Keratinocyte (primary cell): ENCODE results near the gene GSTM1. TPM values are rescaled to one million over a fixed set of nuclear protein-coding genes. Genes with fewer than 3 reads are reported as not detected.

Source experiments
- DNase-seq: peaks from one replicate; pipeline ENCODE4 v3.0.0-alpha.2; 2011; ENCODE audit warnings: low read depth, missing footprints, low spot score
- FAIRE-seq: peaks from 2 replicates; lab custom pipeline; 2011; peaks lifted over from hg19 to GRCh38; lab: Jason Lieb, UNC
- H2AFZ ChIP-seq: 2 replicates; pipeline ENCODE4 v1.6.0; 2012; ENCODE audit warnings: low read length, control low read depth, inconsistent platforms; ENCODE audit not compliant: control insufficient read depth
- H3K27ac ChIP-seq: 2 replicates; pipeline ENCODE4 v1.5.1; 2011; ENCODE audit warnings: low read length; ENCODE audit not compliant: control insufficient read depth, insufficient read depth
- H3K27me3 ChIP-seq: 3 replicates; pipeline ENCODE4 v1.6.0; 2011; ENCODE audit warnings: low read length; ENCODE audit not compliant: control insufficient read depth, insufficient read depth; ENCODE audit errors: extremely low read depth
- H3K36me3 ChIP-seq, 2 experiments: 2 replicates in 1 of 2; 3 replicates in 1 of 2; pipeline ENCODE4 v1.5.1; 2011; ENCODE audit warnings: low read length in 2 of 2, mild to moderate bottlenecking in 1 of 2; ENCODE audit not compliant: control insufficient read depth in 2 of 2, insufficient read depth in 2 of 2; ENCODE audit errors: extremely low read depth in 1 of 2
- H3K4me1 ChIP-seq: 3 replicates; pipeline ENCODE4 v1.5.1; 2011; ENCODE audit warnings: low read length; ENCODE audit not compliant: control insufficient read depth, insufficient read depth; ENCODE audit errors: extremely low read depth
- H3K4me2 ChIP-seq: 3 replicates; pipeline ENCODE4 v1.6.0; 2011; ENCODE audit warnings: low read depth, low read length; ENCODE audit not compliant: control insufficient read depth, insufficient read depth; ENCODE audit errors: extremely low read depth
- H3K4me3 ChIP-seq, 3 experiments: fragments of 200-600 bp in 1 of 3; sonication (generic) in 1 of 3; 2 replicates in 2 of 3; 3 replicates in 1 of 3; pipeline ENCODE4 v1.5.1; 2011 to 2016; ENCODE audit warnings: low read length in 3 of 3, mild to moderate bottlenecking in 3 of 3, control low read depth in 2 of 3, inconsistent platforms in 1 of 3, low read depth in 1 of 3, mixed read lengths in 1 of 3, mixed run types in 1 of 3, moderate library complexity in 1 of 3; ENCODE audit not compliant: control insufficient read depth in 2 of 3, insufficient read depth in 2 of 3; ENCODE audit errors: extremely low read depth in 1 of 3
- H3K79me2 ChIP-seq: 2 replicates; pipeline ENCODE4 v1.6.0; 2012; ENCODE audit warnings: low read length; ENCODE audit not compliant: control insufficient read depth, insufficient read depth
- H3K9ac ChIP-seq: 3 replicates; pipeline ENCODE4 v1.6.0; 2011; ENCODE audit warnings: low read length; ENCODE audit not compliant: control insufficient read depth, insufficient read depth; ENCODE audit errors: extremely low read depth
- H3K9me1 ChIP-seq: 3 replicates; pipeline ENCODE4 v1.6.0; 2011; ENCODE audit warnings: low read length; ENCODE audit not compliant: control insufficient read depth, insufficient read depth; ENCODE audit errors: extremely low read depth
- H3K9me3 ChIP-seq: 2 replicates; pipeline ENCODE4 v1.5.1; 2012; ENCODE audit warnings: low read depth, low read length; ENCODE audit not compliant: control insufficient read depth
- H4K20me1 ChIP-seq: 3 replicates; pipeline ENCODE4 v1.6.0; 2011; ENCODE audit warnings: low read length; ENCODE audit not compliant: control insufficient read depth, insufficient read depth; ENCODE audit errors: extremely low read depth
- CTCF ChIP-seq, 3 experiments: IDR thresholded peaks in 1 of 3; conservative IDR thresholded peaks in 1 of 3; optimal IDR thresholded peaks in 1 of 3; 2 replicates in 2 of 3; 3 replicates in 1 of 3; pipeline versions ENCODE3 to v1.5.1; 2011; ENCODE audit warnings: low read length in 3 of 3, mild to moderate bottlenecking in 3 of 3, moderate library complexity in 2 of 3, control low read depth in 1 of 3, inconsistent platforms in 1 of 3; ENCODE audit not compliant: insufficient read depth in 2 of 3; ENCODE audit errors: extremely low read depth in 1 of 3
- EZH2 ChIP-seq: IDR thresholded peaks from one replicate; pipeline ENCODE4 v1.6.1; 2012; ENCODE audit warnings: inconsistent platforms, mild to moderate bottlenecking, low read length, moderate library complexity
- dilution Hi-C: fragments of 300-500 bp; cut with MboI; formaldehyde crosslinking; loops from one replicate; pipeline ENCODE4 v1.7.0; 2020; ENCODE audit warnings: low sequenced_read_pairs; ENCODE audit not compliant: extremely low pct_ligation_motif_present
- polyA plus RNA-seq, 5 experiments: library from polyadenylated mRNA; depleted of rRNA in 3 of 5; stranded (reverse) in 3 of 5; stranded (forward) in 1 of 5; unstranded in 1 of 5; fragments of >200 nt; gene quantifications; 1 replicate in 1 of 5; 2 replicates in 3 of 5; 3 replicates in 1 of 5; pipeline versions ENCODE4 v1.2.1 to v1.2.3, GENCODE V29; 2011 to 2012; ENCODE audit warnings: missing spikeins in 2 of 5, low read depth in 1 of 5, low replicate concordance in 1 of 5

GSTM1 gene
- polyA plus RNA-seq, 1 donor (not counting 4 experiments of a cell fraction or from before 2014, with no cell fraction given): 13.5 TPM

- H4K20me1 ChIP-seq: no peaks in the 10 kb centered on the region
- peak within 1 kb of the TSS; percentile 28 for H3K9ac ChIP-seq
- no peak within 1 kb of the TSS for H3K27ac ChIP-seq
- no peak for FAIRE-seq
- H3K27me3 ChIP-seq: no peaks in the 10 kb centered on the region
- H3K4me1 ChIP-seq: no peaks in the 10 kb centered on the region
- H3K4me2 ChIP-seq: peak within 1 kb of the TSS; percentile 70
- H3K9me3 ChIP-seq: no peaks in the 10 kb centered on the region
- TF ChIP-seq EZH2 (no peak), CTCF (optimal IDR thresholded peaks at IDR 0.05 in 1 of 3, IDR thresholded peaks at IDR 0.05 in 1 of 3, conservative IDR thresholded peaks at IDR 0.05 in 1 of 3; ENCODE audit: extremely low read depth in 1 of 3, insufficient read depth in 2 of 3, low read length in 3 of 3) (no peak)
- peak within 1 kb of the TSS; percentile 35 for H2AFZ ChIP-seq
- no peaks in the 10 kb centered on the region for H3K79me2 ChIP-seq
- H3K4me3 ChIP-seq: peak within 1 kb of the TSS in 2 of 3 experiments; percentile 42 to 49
- dilution Hi-C loops: no loop called here
- H3K9me1 ChIP-seq: no peaks in the 10 kb centered on the region
- H3K36me3 ChIP-seq: no peaks in the 10 kb centered on the region
- no peak for DNase-seq
Measured at GRCh38 chr1:109667452-109668122, 20.0 kb upstream of the GSTM1 start, which contains the start of gene GSTM2. TSS of gene GSTM2 (plus strand) at chr1:109668057. CDS start at chr1:109668116, 59 bp downstream.

GRCh38 chr1:109668123-109668775 is 19.4 kb upstream of the GSTM1 start:
- H3K4me2 ChIP-seq: peak overlapping the region; percentile 41

More at GRCh38 chr1:109668123-109668775, 19.4 kb upstream of the GSTM1 start:
- no peak for DNase-seq
- Histone ChIP-seq H3K36me3 (no peaks in the 10 kb centered on the region), H3K9ac (no peak overlapping the region), H3K9me1 (no peaks in the 10 kb centered on the region), H3K4me1 (no peaks in the 10 kb centered on the region), H3K27ac (no peak overlapping the region), H2AFZ (peak overlapping the region; percentile 35), H3K79me2 (no peaks in the 10 kb centered on the region), H3K4me3 (peak overlapping the region in 1 of 3 experiments; percentile 42), H3K27me3 (no peaks in the 10 kb centered on the region), H4K20me1 (no peaks in the 10 kb centered on the region), H3K9me3 (no peaks in the 10 kb centered on the region)
- FAIRE-seq: no peak
- TF ChIP-seq CTCF (optimal IDR thresholded peaks at IDR 0.05 in 1 of 3, IDR thresholded peaks at IDR 0.05 in 1 of 3, conservative IDR thresholded peaks at IDR 0.05 in 1 of 3; ENCODE audit: extremely low read depth in 1 of 3, insufficient read depth in 2 of 3, low read length in 3 of 3) (no peak), EZH2 (no peak)
- dilution Hi-C loops: no loop called here
